Measurements from ENCODE around the gene MAX. TPM values are rescaled to one million over a fixed set of nuclear protein-coding genes. Genes with fewer than 3 reads are reported as not detected.

Gene MAX
- total and polyA plus RNA-seq, 4 experiments from 2014 or later = 162 to 212 (median 181) TPM

DNA sequence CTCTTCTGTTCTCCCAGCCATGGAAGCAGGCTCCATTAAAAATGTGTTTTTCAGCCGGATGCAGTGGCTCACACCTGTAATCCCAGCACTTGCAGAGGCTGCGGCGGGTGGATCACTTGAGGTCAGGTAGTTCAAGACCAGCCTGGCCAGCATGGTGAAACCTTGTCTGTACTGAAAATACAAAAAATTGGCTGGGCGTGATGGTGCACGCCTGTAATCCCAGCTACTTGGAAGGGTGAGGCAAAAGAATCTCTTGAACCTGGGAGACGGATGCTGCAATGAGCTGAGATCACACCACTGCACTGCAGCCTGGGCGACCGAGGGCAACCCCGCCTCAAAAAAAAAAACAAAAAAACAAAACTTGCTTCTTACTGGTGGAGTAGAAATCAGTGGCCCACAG lies 75.8 kb downstream of the MAX start:
- no peaks in the 10 kb centered on the region for H3K9me3 Mint-ChIP-seq
- no peaks in the 10 kb centered on the region for H3K27me3 Mint-ChIP-seq
- no peaks in the 10 kb centered on the region for H3K4me1 ChIP-seq (ENCODE audit: insufficient read depth, low read length)
- H3K9me3 ChIP-seq (ENCODE audit: control insufficient read depth in 1 of 2, low read length in 2 of 2) = no peaks in the 10 kb centered on the region
- no peak overlapping the region for H3K27ac Mint-ChIP-seq
- H3K27me3 ChIP-seq (ENCODE audit: insufficient read depth, low read length) = no peaks in the 10 kb centered on the region
- no peak for DNase-seq
- H3K36me3 Mint-ChIP-seq = peaks cover 43 to 44% of the 10 kb centered on the region in 2 donors
- no peaks in the 10 kb centered on the region for H3K4me1 Mint-ChIP-seq
- POLR2A ChIA-PET (ENCODE audit: partially characterized antibody) = no interaction called here
- peaks cover 4% of the 10 kb centered on the region for H3K36me3 ChIP-seq (ENCODE audit: insufficient read depth, low read length)
- CTCF ChIA-PET (ENCODE audit: partially characterized antibody) = no interaction called here
- intact Hi-C loops (cut with micrococcal nuclease) = no loop called here
- no peak overlapping the region for H3K4me3 Mint-ChIP-seq
- no peak overlapping the region for H3K27ac ChIP-seq (ENCODE audit: low read depth, low read length)
- H3K4me3 ChIP-seq (ENCODE audit: low read length in 2 of 2) = no peak overlapping the region

DNA sequence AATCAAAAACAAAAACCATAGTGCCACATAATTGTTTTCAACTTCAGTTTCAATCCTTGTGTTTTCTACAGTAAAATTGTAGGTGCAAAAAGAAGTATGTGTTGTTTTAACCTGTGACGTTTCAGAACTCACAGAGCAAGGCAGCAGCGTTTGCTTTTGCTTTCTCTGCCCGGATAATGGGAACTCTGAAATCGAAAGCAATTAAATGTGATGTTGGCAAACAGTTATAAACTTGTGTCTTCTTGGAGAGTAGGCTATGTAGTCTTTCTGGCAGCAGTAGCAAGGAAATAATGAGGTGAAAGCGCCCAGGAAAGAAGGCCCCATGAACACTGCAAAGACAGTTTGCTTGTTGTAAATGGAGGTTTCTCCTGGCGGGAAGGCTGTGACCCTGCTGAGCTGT lies 76.5 kb downstream of the MAX start:
- H3K27me3 Mint-ChIP-seq = no peaks in the 10 kb centered on the region
- no peak overlapping the region for H3K27ac ChIP-seq (ENCODE audit: low read depth, low read length)
- no peak overlapping the region for H3K27ac Mint-ChIP-seq
- ChIA-PET CTCF (ENCODE audit: partially characterized antibody) (no interaction called here), POLR2A (ENCODE audit: partially characterized antibody) (no interaction called here)
- no peak for DNase-seq
- no peaks in the 10 kb centered on the region for H3K9me3 ChIP-seq (ENCODE audit: control insufficient read depth in 1 of 2, low read length in 2 of 2)
- H3K4me3 Mint-ChIP-seq = no peak overlapping the region
- intact Hi-C loops (cut with micrococcal nuclease) = no loop called here
- peaks cover 4% of the 10 kb centered on the region for H3K36me3 ChIP-seq (ENCODE audit: insufficient read depth, low read length)
- H3K9me3 Mint-ChIP-seq = no peaks in the 10 kb centered on the region
- no peaks in the 10 kb centered on the region for H3K4me1 Mint-ChIP-seq
- H3K4me3 ChIP-seq (ENCODE audit: low read length in 2 of 2) = no peak overlapping the region
- no peaks in the 10 kb centered on the region for H3K27me3 ChIP-seq (ENCODE audit: insufficient read depth, low read length)
- H3K4me1 ChIP-seq (ENCODE audit: insufficient read depth, low read length) = no peaks in the 10 kb centered on the region
- peaks cover 40 to 42% of the 10 kb centered on the region in 2 donors for H3K36me3 Mint-ChIP-seq

Small RNA genes lying within 50 kb of the gene (microRNA-seq; reads per million reads assigned to microRNA genes)
- not detected for gene MIR4706 (ENCODE audit: borderline microRNAs expressed, borderline number of aligned reads, borderline replicate concordance)

Other genes with a start within 250 kb of the MAX start
- gene SPTB, start 222.6 kb downstream of the MAX start, total RNA-seq = under 1 TPM; 0.03 to 0.09 TPM
- under 1 TPM in 1 of 2 donors, not detected in 1; 0.37 TPM for gene SPTB, start 222.6 kb downstream of the MAX start, polyA plus RNA-seq
- 100 to 1,000 TPM; 112 to 116 TPM for gene CHURC1, start 188.1 kb downstream of the MAX start, total RNA-seq
- 100 to 1,000 TPM; 147 to 176 TPM for gene CHURC1, start 188.1 kb downstream of the MAX start, polyA plus RNA-seq
- not detected for gene GPX2, start 159.8 kb downstream of the MAX start, total RNA-seq
- not detected for gene GPX2, start 159.8 kb downstream of the MAX start, polyA plus RNA-seq
- 1 to 10 TPM; 5.2 to 5.4 TPM for gene RAB15, start 130.2 kb downstream of the MAX start, total RNA-seq
- gene RAB15, start 130.2 kb downstream of the MAX start, polyA plus RNA-seq = 1 to 10 TPM; 2.3 to 6.7 TPM
- gene FNTB, start 115.6 kb downstream of the MAX start, total RNA-seq = 10 to 100 TPM; 12.1 to 13.6 TPM
- gene FNTB, start 115.6 kb downstream of the MAX start, polyA plus RNA-seq = 10 to 100 TPM in 1 of 2 donors, 1 to 10 TPM in 1; 4.5 to 11.6 TPM

Data from CD4-positive, alpha-beta memory T cell (primary cell).